CD4-positive, alpha-beta T cell treated with Interleukin-21 for 1 hour (primary cell): ENCODE results near the gene GALNT1.
A peak's percentile ranks its signal among the peaks of the same experiment; 100 is the strongest.
"Not testable (repeated sequence)": the region's sequence is repeated elsewhere in the genome, so short reads cannot be mapped to it uniquely, and the experiment has no call there.

ENCODE experiments used
- DNase-seq: peaks from one replicate; pipeline ENCODE4 v3.0.0-alpha.2; 2020

GALNT1 gene

DNA sequence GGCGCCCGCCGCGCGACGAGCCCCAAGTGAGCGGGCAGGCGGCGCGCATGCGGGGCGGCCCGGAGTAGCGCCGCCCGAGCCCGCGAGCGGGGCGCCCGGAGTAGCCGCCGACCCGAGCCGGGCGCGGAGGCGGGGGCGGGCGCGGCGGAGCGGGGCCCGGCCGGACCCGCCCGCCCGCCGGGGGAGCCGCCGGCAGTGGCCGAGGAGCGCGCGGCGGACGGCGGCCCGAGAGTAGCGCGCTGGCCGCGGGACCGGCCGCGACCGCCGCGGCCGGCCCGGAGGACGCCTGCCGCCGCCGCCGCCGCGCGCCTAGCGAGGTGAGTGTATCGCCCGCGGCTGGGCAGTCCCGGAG lies at the start of gene GALNT1:
Gene GALNT1, plus strand, starts transcription at position 195 of the 352 bp plus-strand sequence. CDS start 72,923 bp downstream, outside the sequence.
- DNase-seq: no peak

DNA sequence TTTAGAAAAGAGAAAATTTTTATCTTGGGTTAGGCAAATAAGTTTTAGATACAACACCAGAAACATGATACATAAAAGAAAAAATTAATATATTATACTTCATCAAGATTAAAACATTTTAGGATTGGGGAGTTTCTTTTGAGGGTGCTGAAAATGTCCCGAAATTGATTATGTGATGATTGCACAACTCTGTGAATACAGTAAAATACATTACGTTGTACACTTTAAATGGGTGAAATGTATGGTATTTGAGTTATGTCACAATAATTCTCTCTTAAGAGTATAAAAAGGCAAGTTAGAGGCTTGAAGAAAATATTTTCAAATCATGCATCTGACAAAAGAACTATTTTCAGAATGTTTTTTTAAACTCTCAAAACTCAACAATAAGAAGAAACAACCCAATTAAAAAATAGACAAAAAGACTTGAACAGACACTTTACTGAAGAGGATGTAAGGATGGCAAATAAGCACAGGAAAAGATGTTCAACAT lies 47.6 kb upstream of the GALNT1 start:
- no peak for DNase-seq

DNA sequence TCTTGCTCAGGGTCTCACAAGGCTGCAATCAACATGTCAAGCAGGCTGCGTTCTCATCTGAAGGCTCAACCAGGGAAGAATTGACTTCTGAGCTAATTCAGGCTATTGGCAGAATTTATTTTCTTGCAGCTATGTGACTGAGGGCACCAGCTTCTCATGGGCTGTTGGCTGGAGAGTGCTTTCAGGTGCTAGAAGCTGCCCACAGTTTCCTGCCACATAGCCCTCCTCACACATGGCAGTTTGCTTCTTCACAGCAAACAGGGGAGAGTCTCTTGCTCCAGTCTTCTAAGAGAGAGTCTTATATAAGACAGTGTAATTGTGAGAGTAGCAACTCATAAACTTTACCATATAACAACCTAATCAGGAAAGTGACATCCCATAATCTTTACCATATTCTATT lies 46.2 kb upstream of the GALNT1 start:
- DNase-seq: no peak

DNA sequence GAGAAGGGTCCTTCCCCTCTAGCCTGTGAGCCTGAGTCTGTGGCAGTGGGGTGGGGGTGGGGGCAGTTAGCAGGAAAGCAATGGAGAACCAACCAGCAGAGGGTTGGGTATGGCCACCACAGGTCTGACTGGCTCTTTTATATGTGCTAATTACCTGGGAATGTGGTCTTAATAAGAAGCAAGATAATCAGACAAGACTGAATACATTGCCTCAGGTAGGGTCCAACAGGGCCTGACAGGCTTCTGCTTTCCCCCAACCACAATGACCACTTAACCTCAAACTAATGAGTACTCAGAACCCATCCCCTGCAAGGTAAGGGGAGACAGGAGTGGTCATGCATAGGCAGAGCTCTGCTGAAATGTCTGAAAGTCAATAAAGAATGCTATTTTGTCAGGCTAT lies 39.2 kb upstream of the GALNT1 start:
- no peak for DNase-seq

DNA sequence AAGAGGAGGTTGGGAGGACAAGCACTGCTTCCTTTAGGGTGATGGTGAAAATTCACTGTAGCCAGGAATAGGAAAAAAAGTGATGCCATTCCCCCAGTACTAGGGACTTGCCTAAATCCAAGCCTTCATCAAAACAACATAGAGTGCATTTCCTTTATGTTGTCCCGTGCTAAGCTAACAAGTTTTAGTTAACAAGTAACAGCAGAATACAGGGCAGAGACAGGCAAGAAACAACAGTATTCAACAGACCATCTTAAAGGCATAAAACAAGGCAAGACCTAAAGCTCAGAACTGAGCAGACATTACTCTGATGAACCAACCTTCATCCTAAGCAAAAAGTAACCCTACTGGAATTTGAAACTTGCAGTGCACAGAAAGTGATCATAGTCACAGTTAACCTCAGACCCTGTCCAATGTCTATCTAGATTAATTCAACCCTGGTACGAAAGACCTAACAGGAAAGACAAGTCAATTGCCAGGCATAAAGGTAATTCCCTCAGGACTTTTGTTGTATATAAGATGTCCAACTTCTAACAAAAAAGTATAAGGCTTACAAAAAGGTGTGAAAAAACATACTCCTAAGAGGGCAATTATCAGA lies 34.4 kb upstream of the GALNT1 start:
- DNase-seq: no peak

DNA sequence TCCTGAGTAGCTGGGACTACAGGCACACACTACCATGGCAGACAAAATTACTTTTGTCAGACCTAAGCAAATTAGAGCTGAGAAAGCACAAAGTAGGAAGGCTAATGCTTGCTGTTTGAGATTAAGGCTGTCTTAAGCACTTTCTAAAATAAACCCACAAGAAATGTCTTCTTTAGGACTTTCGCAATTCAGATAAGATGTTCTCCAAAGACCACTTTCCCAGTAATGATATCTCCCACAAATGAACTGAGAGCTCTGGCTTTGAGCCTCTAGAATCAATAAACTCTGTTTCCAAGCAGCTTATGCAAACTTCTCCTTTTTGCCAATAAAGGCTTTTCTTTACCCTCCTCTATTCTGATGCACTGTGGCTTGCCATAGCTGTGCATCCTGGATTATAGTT lies 32.0 kb upstream of the GALNT1 start:
- DNase-seq: no peak

DNA sequence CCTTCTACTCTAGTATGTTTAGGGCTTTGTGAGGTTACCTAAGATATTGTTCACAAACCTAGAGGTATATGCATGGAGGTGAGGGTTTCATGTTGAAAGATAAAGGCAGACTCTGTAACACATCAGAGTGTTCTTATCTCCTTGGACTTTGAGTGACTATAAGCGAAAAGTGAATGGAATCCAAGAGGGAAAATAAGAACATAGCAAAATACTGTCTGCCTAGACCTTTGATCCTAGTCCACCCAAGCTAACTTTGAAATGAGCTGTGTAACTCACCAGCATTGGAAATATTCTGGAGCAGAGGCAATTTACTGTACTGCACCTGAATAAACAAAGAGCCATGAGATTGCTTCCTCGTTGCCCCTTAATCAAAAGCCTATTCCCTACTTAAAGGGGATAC lies 28.2 kb upstream of the GALNT1 start:
- DNase-seq: no peak

DNA sequence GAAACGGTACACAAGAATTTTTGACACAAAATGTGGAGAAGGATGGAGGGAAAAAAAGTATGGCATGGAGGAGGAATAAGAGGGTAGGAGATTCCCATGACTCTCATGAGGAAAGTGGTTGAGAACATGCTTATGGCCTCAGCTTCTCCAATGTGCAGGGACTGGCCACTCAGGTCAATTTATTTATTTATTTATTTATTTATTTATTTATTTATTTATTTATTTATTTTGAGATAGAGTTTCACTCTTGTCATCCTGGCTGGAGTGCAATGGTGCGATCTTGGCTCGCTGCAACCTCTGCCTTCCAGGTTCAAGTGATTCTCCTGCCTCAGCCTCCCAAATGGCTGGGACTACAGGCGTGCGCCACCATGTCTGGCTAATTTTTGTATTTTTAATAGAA lies 26.0 kb upstream of the GALNT1 start:
- not testable (repeated sequence) for DNase-seq

DNA sequence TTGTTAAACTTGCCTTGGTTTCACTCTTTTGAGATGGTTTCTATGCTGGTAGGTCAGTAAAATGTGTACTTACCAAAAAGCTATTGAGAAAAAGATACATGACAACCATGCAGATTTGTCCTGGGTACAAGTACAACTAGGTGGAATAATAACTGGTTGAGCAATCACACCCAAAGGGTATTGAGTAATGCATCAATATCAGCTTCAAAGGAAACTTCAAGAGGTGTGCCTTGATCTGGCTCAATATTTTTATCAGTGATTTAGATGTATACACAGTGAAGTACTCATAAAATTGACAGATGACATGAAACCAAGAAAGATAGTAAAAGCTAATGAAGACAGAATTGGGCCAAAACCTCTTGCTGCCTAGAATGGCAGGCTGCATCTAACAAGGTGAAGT lies 21.7 kb upstream of the GALNT1 start:
- DNase-seq: no peak

DNA sequence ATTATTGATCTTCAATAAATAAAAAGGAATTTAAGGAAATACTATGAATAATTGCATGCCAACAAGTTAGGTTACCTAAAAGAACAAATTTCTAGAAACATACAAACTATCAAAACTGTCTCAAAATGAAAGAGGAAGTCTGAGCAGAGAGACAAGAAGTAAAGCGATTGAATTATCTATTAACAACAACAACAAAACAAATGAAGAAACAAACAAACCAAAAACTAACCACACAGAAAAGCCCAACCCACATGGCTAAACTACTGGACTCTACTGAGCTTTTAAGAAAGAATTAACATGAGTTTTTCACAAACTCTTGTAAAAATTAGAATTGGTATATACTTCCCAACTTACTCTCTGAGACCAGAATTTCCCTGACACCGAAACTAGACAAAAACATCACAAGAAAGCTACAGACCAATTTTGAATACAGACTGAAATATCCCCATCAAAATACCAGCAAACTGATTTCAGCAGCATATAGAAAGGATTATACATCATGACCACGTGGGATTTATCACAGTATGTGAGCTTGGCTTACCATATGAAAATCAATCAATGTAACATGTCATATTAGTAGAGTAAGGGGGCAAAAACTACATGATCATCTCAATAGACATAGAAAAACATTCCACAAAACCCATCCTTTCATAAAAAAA lies 16.6 kb upstream of the GALNT1 start:
- no peak for DNase-seq

DNA sequence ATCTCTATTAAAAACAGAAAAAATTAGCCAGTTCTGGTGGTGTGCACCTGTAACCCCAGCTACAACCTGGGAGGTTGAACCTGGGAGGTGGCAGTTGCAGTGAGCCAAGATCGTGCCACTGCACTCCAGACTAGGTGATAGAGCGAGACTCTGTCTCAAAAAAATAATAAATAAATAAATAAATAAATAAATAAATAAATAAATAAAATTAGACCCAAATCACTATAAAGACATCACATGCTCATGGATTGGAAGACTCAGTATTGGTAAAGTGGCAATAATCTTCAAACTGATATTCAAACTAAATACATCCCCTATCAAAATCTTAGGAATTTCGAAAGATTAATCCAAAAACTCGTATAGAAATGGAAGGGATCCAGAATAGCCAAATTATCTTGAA lies 15.5 kb upstream of the GALNT1 start:
- no peak for DNase-seq

DNA sequence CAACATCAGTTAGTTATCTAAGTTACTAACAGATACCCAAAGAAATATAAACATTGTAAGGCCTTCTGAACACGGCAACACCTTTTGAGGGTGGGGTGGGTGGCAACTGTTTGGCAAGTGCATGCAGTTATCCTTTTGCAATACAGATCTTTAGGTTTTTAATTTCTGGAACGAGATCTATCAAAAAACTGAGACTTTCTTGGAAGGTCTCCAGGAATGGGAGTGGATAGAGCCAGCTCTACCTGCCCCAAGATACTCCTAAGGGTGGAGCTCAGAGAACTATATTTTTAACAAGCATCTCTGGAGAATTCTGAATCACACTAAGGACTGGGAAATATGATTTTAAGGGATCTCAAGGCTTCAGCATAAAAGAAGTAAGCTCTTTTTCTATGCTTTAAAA lies 11.4 kb upstream of the GALNT1 start:
- DNase-seq: no peak

DNA sequence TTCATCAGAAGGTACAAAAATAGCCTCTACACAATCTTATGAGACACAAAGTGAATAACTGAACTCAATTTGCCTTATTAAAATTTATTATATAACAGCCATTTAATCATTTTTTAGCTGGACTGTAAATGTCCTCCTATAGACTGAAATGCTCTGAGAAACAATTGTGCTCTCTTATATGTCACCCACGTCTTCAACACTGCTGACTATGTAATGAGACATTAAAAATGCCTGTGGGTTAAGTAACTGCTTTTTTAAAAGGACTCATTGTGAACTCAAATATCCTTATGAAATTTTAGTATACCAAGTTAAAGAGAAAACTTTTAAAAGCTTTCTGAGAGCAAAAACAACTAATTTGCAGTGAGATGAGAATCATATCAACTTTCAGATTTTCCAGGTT lies 10.4 kb upstream of the GALNT1 start:
- no peak for DNase-seq

DNA sequence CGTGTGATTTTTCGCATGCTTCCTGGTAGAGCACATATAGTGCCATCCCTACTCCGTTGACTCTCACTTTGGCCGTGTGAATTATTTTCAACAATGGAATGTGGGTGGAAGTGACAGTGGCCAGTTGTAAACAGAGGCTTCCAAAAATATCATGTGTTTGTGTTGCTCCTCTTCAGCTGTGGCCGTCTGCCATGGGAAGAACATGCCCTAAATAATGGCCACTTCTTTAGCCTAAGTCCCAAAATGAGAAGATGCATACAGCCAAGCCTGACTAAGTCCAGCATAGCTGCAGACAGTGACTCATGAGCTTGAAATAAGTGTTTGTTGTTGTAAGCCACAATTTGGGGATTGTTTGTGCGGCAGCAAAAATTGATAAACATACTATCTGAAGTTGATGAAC lies 8.9 kb upstream of the GALNT1 start:
- no peak for DNase-seq

DNA sequence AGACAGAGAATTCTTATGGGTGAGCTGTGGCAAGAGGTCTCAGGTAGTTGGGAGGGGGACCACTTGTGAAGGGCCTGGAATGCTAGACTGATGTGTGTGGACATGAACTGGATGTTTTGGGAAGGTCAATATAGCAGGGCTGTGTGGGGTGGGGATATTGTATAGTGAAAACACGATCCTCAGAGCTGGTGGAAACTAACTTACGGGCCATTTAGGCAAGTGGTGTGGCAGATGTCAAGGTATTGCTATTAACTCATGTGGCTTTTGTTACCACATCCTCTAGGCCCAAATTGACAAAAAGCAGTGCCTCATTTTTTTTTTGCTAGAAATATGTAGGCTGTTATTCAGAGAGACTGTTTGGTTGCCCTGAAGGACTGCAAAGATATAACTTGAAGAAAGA lies 8.0 kb upstream of the GALNT1 start:
- peak; percentile 13 for DNase-seq

DNA sequence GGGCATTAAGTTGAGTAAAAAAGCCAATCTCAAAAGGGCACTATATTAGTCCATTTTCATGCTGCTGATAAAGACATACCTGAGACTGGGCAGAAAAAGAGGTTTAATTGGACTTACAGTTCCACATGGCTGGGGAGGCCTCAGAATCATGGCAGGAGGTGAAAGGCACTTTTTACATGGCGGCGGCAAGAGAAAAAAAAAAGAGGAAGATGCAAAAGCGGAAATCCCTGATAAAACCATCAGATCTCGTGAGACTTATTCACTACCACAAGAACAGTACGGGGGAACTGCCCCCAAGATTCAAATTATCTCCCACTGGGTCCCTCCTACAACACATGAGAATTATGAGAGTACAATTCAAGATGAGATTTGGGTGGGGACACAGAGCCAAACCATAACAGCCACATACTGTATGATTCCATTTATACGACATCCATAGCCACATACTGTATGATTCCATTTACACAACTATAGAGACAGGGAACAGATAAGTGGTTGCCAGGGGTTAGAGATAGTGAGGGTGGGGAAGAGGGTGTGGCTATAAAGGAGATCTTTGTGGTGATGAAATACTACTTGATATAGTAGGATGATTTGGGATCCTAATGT lies 5.2 kb upstream of the GALNT1 start:
- not testable (repeated sequence) for DNase-seq

DNA sequence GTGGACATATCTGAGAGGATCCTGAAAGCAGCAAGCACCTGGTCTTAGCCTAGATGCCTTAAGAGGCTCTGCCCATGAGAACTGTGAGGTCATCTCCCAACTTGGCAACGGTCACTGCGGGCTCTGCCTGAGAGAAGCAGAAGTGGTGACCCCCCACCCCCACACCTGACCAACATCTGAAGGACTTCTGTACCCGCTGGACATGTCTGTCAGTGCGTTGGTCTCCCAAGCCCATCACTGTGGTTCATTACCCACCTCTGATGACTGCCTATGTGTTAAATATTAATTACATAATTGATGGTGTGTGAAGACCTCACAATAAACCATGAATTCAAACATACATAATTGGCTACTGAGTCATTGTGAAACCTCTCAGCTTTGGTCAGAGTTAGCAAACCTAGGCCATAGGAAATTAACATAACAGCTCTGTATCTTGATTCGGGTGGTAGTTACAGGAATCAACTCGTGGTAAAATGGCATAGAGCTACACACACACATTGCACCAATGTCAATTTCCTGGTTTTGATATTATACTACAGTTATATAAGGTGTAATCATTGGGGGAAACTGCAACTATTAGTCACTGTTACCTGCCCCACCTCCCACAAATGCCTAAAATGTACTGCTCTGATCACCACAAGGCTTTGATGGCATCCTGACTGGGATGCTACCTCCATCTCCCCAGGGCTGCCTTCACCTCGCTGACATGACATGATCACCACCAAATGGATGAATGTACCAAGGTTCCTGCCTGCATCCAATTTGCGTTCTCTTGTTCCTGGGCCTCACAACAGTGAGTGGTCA lies 4.3 kb upstream of the GALNT1 start:
- no peak for DNase-seq

DNA sequence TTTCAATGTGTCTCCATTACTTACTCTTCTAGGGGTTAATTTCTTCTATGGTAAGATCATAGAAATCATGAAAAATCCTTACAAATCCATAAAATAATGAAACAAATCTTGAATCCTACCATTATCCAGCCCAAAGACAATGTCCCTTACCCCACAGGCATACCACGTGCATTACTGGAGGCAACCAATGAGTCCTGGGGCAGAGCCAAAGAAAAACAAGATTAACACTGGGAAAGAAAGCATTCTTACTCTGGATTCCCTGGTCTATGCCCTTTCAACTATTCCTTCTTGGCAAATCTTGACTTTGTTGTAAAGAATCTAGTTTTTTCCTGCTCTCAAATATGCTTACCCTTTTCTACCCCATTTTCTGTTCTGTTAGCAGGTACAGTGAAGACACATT lies 3.1 kb upstream of the GALNT1 start:
- no peak for DNase-seq

DNA sequence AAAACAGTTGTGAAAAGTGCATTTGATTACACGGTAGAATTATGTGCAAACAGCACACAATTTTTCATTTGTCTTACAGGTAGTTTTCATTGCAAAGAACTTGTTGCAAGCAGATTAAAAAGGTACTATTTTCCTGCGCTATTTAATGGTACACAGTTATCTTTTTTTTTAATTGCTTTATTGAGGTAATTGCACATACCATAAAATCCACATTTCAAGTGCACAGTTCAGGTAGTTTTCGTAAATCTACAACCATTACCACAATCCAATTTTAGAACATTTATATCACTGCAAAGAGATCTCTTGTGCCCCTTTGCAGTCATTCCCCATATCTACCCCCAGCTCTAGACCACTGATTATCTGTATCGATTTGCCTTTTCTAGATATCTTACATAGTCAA lies 2.6 kb upstream of the GALNT1 start:
- DNase-seq: no peak

DNA sequence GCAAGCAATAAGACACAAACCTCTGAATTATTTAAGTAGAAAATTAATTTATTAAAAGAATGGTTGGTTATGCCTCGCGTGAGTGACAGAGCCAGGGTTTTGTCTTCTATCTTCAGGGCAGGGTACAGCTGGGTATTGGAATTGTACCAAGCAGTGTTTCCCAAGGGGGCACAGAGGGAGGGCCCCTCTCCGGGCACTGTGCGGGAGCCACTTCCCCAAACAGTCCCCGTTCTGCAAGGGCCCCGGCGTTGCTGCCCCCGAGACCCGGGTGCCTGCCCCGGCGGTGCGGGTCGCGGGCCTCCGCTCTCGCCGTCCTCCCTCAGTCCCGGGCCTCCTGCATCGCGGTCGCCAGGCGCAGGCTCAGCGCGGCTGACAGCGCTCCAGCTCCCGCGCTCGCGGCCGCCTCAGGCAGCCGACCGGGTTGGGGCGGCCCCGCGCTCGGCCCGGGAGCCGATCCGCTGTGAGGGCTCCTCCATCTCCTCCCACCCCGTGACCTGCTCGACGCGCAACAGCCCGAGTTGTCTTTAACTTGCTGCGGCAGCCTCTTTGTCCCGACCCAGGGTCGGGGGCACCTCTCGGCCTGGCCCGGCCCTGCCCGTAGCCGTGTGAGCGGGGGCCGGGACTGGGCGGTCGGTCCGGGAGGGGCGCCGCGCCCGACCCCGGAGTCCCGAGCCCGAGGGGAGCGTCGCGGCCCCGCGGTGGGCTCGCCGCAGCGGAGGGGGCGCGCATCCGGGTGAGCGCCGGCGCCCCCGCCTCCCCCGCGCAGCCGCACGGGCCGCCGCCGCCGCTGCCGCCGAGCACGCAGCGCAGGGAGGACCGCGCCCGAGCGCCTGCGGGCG lies 620 bp upstream of the GALNT1 start:
- peak; percentile 65 for DNase-seq

DNA sequence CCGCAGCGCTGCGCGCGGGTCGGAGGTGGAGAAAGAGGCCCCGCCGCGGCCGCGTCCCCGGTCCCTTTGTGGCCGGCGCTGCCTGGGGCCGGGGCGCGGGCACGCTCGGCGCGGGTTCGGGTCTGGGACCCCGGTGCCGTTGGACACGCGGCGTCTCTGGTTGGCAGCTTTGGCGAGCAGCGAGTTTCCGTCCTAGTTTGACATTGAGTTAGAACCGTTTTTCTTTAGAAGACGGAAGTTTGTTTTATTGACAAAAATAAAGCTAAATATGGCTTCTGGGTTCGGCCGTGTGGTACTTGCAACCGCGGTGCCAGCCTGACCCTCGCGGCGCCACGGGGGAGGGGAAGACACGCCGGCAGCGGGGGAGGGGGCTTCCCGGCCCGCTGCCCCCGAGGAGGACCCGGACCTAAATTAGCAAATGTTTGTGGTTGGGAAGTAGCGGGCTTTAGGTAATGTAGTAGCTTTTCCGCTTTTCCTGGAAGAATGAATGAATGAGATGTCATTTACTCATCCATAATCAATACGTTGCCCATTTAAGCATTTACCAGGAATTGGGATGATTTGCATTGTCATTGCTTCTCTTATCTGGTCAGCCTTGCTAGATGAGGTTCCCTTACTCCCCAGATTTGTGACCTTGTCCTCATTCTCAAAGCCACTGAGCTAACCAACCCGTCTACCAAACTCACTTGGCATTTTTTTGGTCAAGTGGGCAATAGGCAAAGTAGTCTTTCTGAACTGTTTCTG lies 530 bp downstream of the GALNT1 start:
- peak; percentile 21 for DNase-seq
